ENCODE data around the gene DOCK1. TPM values are rescaled to one million over a fixed set of nuclear protein-coding genes. Genes with fewer than 3 reads are reported as not detected.

The DOCK1 gene
- total RNA-seq, 1 donor from 2014 or later, result 99.7 TPM

- DNase-seq (ENCODE audit: low spot score), result no peak
- intact Hi-C loops (cut with DNase I), result no loop called here
- ATAC-seq, result no peak
Observed at GRCh38 chr10:127368929-127369328, 463.7 kb downstream of the DOCK1 start.

DNA sequence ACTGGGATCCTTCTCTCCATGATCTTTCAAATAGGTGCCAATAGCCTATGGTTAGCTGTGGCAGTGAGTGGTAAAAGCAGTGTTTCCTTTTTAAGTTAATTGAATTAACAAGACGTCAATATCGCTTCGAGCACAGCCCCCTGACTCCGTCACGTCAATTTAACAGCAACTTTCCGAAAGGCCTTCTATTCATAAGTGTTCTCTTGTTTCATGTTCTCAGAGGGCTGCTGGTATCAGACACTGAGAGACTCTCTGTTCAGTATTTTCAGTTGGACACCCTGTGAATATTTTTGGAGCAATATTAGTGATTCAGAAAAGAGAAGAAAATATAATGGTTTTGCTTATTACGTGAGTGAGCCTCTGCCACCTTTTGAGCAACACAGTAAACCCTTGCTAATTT lies 465.4 kb downstream of the DOCK1 start:
- intact Hi-C loops (cut with DNase I), result no loop called here
- no peak for DNase-seq (ENCODE audit: low spot score)
- ATAC-seq, result no peak

DNA sequence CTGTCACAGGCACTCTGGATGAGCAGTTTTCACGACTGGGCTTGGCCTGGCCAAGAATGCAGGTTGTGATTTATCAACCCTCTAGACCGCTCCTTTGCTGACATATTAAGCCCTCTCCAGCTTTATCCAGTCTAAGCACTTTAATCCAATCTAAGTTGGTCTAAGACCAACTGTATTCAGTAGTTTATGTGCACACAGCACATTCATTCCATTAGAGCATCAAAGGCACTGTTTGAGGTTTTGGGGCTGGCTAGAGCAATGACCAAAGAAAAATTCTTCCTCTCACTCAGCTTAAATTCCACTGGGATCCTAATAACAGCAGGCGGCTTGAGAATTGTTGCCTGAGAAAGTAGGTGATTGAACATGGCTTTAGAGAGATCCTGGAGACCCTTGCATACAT lies 467.1 kb downstream of the DOCK1 start:
- ATAC-seq (no peak), DNase-seq (ENCODE audit: low spot score) (no peak)
- intact Hi-C loops (cut with DNase I), result no loop called here

- ATAC-seq (no peak), DNase-seq (ENCODE audit: low spot score) (no peak)
- intact Hi-C loops (cut with DNase I), result no loop called here
Observed at GRCh38 chr10:127374074-127374680, 468.9 kb downstream of the DOCK1 start.

DNA sequence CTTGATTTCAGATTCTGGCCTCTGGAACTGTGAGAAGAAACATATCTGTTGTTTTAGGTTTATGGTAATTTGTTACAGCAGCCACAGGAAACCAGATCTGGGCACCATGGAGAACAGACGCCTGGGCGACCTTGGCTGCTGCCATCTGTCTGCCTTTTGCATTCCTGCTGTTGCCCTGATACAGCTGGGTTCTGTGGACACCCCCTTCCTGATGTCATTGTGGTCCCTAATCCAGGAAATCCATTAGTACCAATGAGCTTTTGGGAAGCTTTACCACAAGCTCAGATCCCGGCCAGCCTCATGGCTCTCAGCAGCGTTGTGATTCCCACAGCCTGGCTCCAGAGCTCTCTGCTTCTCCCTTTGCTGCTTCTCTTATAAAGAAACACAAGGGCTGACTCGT lies 469.7 kb downstream of the DOCK1 start:
- DNase-seq (ENCODE audit: low spot score), result no peak
- intact Hi-C loops (cut with DNase I), result no loop called here
- no peak for ATAC-seq

- DNase-seq (ENCODE audit: low spot score), result no peak
- intact Hi-C loops (cut with DNase I), result no loop called here
- ATAC-seq, result no peak
Observed at GRCh38 chr10:127375461-127375860, 470.2 kb downstream of the DOCK1 start.

- DNase-seq (ENCODE audit: low spot score) (no peak), ATAC-seq (no peak)
- intact Hi-C loops (cut with DNase I), result no loop called here
Observed at GRCh38 chr10:127376071-127376470, 470.8 kb downstream of the DOCK1 start.

DNA sequence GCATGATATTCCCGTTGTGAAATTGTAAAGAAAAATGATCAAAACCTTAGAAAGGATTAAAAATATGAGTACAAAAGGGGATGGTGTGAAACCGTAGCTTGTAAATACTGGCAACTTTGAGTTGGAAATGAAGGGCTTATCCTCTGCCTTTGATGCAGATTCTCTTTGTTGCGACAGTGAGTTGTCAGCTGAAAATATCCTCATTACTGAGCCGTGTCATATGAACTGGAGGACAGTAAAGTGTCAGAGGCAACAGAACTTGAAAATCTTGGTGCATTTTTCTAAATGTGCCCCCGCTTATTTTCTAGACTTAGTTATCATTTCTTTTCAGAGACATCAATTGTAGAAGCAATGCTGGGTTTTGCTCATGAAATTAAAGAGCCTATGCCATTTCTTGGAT lies 473.4 kb downstream of the DOCK1 start:
- DNase-seq (ENCODE audit: low spot score) (no peak), ATAC-seq (no peak)
- intact Hi-C loops (cut with DNase I), result no loop called here

DNA sequence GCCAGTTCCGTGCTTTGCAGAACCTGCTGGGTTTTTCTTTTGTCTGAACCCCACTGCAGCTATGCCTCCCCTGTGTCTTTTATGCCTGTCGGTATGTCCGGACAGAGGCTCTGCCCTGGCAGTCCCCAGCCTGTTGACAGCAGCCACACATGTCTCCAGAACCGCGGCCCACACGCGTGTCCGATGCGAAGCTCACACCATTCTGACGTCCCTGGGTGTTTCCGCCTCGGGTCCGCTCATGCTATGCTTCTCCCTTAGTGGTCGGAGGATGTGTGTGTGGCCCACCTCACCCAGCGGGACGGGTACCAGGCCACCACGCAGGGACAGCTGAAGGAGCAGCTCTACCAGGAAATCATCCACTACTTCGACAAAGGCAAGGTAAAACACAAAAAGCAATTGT lies 479.3 kb downstream of the DOCK1 start:
- DNase-seq (ENCODE audit: low spot score) (no peak), ATAC-seq (no peak)
- intact Hi-C loops (cut with DNase I), result no loop called here

DNA sequence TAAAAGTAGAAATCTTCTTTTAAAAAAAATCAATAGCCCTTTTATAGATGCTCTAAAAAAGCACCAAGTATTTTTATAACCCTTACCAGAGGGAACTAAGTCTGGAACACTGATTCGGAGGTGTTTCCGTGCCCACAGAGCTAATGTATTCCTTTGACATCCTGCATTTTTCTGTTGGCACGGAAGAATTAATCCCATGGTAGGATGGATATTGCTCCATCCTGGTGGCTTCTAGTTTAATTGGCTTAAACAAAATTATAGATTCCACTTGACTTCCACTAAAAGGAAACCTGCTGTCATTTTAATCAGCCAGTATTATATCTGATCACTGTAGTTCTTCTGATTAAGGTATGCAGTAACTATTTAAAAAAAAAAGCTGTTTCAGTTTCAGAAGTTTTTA lies 479.8 kb downstream of the DOCK1 start:
- ATAC-seq (no peak), DNase-seq (ENCODE audit: low spot score) (no peak)
- intact Hi-C loops (cut with DNase I), result no loop called here

DNA sequence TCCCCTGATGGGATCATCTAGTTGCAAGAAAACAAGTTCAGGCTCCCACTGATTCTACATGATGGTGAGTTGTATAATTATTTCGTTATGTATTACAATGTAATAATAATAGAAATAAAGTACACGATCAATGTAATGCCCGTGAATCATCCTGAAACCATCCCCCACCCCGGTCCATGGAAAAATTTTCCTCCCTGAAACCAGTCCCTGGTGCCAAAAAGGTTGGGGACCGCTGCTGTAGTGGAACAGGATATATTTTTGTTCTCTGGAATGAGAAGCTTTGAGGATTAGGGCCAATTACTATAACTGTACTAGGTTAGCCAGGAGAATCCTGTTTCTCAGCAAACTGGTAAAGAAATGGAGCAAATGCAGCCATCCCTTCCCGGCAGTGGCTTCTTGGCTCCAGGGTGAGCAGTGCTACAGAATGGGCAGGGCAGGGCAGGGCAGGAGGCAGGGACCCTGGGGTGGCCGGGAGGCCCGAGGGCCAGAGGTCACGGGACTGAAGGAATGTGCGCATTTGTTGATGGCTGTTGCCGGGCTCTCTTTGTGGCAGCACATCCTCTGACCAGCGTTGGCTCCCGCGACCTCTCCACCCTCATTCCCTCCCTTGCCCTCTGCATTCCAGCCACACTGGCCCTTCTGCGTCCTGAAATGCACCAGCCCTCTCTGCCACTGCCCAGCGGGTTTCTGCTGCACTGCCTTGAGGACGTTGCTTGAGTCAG lies 481.5 kb downstream of the DOCK1 start:
- no peak for DNase-seq (ENCODE audit: low spot score)
- intact Hi-C loops (cut with DNase I), result no loop called here
- no peak for ATAC-seq

DNA sequence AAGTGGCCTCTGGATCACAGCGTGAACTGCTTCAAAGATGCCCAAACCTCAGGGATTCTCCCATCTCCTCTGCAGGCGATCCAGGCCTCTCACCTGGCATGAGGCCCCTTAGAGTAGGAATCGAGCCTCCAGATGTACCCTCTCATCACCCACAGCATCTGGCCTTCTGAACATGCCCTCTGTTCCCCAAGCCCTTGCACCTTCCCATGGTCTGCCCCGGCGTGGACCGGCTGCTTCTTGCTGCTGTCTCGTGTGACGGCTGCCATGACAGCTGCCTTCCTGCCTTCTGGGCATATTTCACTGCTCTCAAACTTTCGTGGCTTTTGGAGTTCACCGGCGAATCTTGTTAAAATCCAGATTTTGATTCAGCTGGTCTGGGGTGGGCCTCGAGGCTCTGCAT lies 486.6 kb downstream of the DOCK1 start:
- ATAC-seq, result no peak
- intact Hi-C loops (cut with DNase I), result no loop called here
- DNase-seq (ENCODE audit: low spot score), result no peak

DNA sequence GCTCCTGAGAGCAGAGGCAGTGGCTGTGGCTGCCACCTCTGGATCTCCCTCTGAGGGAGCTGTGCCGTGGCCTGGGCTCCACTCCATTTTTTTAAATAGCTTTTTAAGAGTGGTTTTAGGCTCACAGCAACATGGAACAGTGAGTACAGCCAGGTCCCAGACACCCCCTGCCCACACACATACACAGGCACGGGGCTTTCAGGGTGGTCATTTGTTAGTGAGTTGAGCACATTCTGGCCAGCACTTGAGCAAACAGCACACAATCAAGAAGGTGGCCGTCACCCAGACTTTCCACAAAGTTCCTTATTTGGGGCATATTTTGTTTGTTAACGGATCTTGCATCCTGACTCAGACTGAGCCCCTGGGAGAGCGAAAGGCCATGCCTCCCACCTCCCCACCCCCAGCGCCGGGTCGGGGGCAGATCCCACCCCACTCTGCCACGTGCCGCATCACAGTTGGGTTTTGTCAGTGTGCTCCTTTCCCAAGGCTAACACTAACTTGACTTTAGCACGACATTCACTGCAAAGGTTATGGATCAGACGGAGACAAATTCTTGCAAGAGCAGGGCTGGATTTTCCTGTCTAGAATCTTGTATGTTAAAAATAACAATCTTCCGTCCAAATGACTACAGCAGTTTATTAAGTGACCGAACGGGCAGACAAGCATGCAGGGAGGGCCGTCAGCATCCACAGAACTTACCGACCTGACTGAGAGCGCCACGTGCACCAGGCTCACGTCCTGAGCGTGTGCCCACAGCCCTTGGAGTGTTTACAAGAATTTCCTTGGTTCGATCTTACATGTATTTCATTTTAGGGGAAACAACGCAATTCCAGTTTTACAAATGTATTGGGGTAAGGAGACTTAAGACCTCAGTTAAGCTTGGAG lies 487.4 kb downstream of the DOCK1 start:
- DNase-seq (ENCODE audit: low spot score) (no peak), ATAC-seq (peak; percentile 87)
- intact Hi-C loops (cut with DNase I), result no loop called here

DNA sequence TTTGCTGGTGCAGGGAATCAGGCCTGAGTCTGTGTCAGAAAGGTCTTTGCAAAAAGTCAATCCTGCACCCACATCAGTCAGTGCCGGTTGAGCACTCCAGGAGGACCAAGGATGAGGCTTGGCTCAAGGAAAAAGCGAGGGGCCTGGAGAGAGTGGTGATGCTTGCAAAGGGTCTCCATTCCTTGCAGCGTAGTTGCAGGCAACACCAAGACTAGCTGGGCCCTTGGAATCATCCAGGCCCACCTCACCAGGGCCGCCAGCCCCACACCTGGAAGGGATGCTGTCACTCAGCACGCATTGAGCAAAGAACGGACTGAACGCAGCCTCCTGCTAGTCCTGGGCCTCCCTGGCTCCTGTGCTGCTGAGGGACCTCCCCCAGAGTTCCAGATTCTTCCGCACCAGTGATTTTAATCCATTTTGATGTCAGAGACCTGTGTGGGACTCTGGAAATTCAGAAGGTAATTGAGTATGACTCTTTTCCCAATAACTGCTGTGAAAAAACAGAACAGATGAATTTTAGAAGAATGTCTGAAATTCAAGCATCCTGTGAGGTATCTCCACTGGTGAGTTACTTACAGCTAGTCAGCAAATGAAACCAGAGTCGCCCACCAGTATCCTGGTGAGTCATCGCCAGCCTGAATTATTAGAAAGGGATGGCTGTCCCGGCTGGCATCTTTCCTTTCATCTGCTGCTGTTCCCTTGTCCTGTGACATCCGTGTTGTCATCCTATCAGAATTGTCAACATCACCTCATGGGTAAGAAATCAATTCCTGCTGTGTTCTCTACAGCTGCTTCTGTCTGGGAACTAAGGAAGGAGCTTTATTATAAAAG lies 493.1 kb downstream of the DOCK1 start:
- DNase-seq (ENCODE audit: low spot score), result no peak
- ATAC-seq, result no peak
- intact Hi-C loops (cut with DNase I), result no loop called here

GRCh38 chr10:127398971-127399365 lies 493.7 kb downstream of the DOCK1 start:
- intact Hi-C loops (cut with DNase I), result no loop called here
- ATAC-seq, result no peak
- no peak for DNase-seq (ENCODE audit: low spot score)

DNA sequence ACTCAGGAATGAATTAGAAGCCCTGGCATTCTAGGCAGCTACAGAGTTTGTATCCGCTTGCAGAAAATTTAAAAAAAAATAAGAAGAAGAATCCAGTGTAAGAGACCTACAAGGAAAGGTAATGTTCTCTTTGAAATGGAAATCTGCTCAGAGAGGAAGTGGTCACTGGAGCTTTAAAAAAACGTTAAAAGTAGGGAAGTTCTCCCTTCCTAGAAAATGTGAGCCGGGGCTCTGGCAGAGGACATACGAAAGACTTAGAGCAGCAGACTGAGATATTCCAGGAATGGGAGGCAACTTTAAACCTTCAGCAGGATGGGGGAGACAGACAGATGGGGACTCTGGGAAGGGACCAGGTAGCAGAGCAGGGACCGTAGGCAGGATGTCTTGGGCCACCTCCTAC lies 494.4 kb downstream of the DOCK1 start:
- no peak for ATAC-seq
- intact Hi-C loops (cut with DNase I), result no loop called here

GRCh38 chr10:127400216-127400615 lies 495.0 kb downstream of the DOCK1 start:
- no peak for ATAC-seq
- intact Hi-C loops (cut with DNase I), result no loop called here
- DNase-seq (ENCODE audit: low spot score), result no peak

More for the DNA sequence above, 494.4 kb downstream of the DOCK1 start:
- DNase-seq (ENCODE audit: low spot score), result no peak

DNA sequence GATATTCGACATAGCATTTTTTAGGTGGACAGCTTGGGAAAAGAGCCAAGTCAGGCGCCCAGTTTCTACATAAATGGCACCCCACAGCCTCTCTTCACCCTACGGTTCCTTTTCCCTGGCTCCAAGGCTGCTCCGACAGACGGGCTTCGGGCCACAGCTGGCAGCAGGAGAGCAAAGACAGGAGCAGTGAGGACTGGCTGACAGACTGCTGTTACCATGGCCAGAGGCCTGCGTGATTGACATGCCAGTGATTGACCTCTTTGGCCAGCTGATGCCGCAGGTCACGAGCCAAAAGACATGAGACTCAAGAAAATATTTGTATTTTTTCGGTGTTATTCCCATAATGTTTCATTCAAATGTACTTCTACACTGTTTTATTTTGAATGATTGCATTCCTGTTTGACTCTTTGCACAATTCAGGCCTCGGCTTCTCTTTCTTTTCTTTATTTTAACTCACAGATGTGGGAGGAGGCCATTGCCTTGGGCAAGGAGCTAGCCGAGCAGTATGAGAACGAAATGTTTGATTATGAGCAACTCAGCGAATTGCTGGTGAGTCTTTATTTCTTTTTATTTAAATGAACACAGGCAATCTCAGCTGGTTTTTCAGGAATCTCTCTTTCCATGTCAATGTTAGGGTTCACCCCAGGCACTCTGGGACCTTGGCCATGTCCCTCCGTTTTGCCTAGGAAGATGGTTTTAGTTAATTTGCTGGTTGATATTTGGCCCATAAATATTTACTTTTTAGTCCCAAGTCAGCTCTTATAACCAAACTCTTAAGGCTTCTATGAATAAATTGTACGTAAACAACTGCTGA lies 497.6 kb downstream of the DOCK1 start:
- no peak for DNase-seq (ENCODE audit: low spot score)
- intact Hi-C loops (cut with DNase I), result no loop called here
- peak; percentile 61 for ATAC-seq

Data from sciatic nerve (tissue), 2 donors.